ENCODE data around the gene CDH24. TPM values are rescaled to one million over a fixed set of nuclear protein-coding genes. Genes with fewer than 3 reads are reported as not detected.

The CDH24 gene
- total and polyA plus RNA-seq, 2 of the 8 experiments (the other 6 are each of a cell fraction or from before 2014, with no cell fraction given) = 18.1 to 27.6 TPM

DNA sequence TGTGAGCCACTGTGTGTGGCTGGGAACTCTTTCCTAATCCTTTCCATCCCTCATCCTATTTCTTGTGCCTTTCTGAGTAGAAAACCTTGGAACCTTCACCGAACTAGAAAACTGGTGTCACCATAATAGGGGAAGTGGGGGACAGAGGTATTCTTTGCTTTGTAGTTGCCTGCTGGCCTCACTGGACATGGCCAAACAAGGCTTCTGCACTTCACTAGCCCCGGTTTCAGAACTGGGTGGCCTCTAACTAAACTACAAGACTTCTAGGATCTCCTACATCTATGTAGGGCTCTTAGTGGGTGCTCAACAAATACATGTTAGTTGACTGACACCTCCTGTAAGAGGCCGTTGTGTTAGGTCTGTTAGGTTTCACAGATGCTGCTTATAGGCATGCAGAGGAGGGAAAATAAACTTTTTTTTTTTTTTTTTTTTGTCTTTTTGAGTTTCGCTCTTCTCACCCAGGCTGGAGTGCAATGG lies 48.1 kb upstream of the CDH24 start (continued):
- TF ChIP-seq SUZ12 (IDR thresholded peaks at IDR 0.05; ENCODE audit: low read length) (no peak), CREB1 (IDR thresholded peaks at IDR 0.05) (no peak), SP1 (IDR thresholded peaks at IDR 0.05; ENCODE audit: low read depth, low read length) (no peak)

Measured in H1 (cell line).